Cardiac muscle cell (in vitro differentiated cells and primary cell): ENCODE measurements around the gene RELCH. TPM values are rescaled to one million over a fixed set of nuclear protein-coding genes. Genes with fewer than 3 reads are reported as not detected.

Experiments
- DNase-seq, 2 donors: peaks; one replicate each; pipeline versions ENCODE4 v3.0.0 to v3.0.0-alpha.2; 2010 to 2017; ENCODE audit warnings: low read depth in 1 of 2, low spot score in 1 of 2
- H3K27ac ChIP-seq: fragments of 200-600 bp; sonication (generic); 2 replicates; pipeline ENCODE4 v1.5.1; 2016
- H3K27me3 ChIP-seq: fragments of 200-600 bp; sonication (generic); 2 replicates; pipeline ENCODE4 v1.6.0; 2016; ENCODE audit warnings: control low read depth
- H3K36me3 ChIP-seq: fragments of 200-600 bp; sonication (generic); 2 replicates; pipeline ENCODE4 v1.5.1; 2016; ENCODE audit warnings: control low read depth
- H3K4me1 ChIP-seq: fragments of 200-600 bp; sonication (generic); 2 replicates; pipeline ENCODE4 v1.8.1; 2017; ENCODE audit warnings: low read depth, mild to moderate bottlenecking, mixed run types
- H3K4me3 ChIP-seq: fragments of 200-600 bp; sonication (generic); 2 replicates; pipeline ENCODE4 v1.5.1; 2016; ENCODE audit warnings: mild to moderate bottlenecking
- H3K9me3 ChIP-seq: fragments of 200-600 bp; sonication (generic); 2 replicates; pipeline ENCODE4 v1.5.1; 2017; ENCODE audit warnings: low read depth, mild to moderate bottlenecking, control low read depth
- CTCF ChIP-seq: IDR thresholded peaks from 2 replicates; pipeline ENCODE4 v1.5.1; 2012; ENCODE audit warnings: low read depth, mild to moderate bottlenecking, low read length
- polyA plus RNA-seq: library from polyadenylated mRNA; unstranded; fragments of >200 nt; fragmentation: Nextera tagmentation; extraction: Ambion mirVana; gene quantifications from 2 replicates; pipeline ENCODE4 v1.2.1, GENCODE V29; 2016
- total RNA-seq: library from RNA; depleted of rRNA; stranded (reverse); fragments of >200 nt; gene quantifications from 2 replicates; pipeline ENCODE4 v1.2.3, GENCODE V29; 2016

The RELCH gene
- total and polyA plus RNA-seq, 2 experiments from 2014 or later: 11.7 to 26.9 TPM

DNA sequence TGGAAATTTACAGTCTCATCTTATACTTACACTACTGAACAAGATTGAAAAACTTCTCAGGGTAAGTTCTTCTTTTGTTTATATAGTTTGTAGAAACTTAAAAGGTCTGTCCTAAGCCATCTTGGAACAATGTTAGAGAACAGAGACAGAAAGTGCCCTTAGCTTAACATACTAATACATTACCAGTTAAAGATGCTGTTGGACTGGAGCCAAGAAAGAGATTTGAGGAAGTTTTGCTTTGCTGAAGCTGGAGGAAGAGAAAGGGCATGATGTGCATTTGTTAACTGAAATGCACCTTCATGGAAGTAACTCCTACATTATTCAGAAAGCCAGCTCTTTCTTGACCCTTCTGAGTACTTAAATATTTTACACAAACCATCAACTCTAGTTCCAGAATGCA lies 71.6 kb downstream of the RELCH start:
- DNase-seq: no peak
- Histone ChIP-seq H3K36me3 (peaks cover 37% of the 10 kb centered on the region), H3K27ac (no peak overlapping the region), H3K4me3 (no peak overlapping the region), H3K9me3 (no peaks in the 10 kb centered on the region), H3K4me1 (peaks cover 11% of the 10 kb centered on the region), H3K27me3 (no peaks in the 10 kb centered on the region)
- no peak for TF ChIP-seq CTCF

GRCh38 chr18:62262061-62262460 lies 75.0 kb downstream of the RELCH start:
- peaks cover 39% of the 10 kb centered on the region for H3K36me3 ChIP-seq
- peaks cover 11% of the 10 kb centered on the region for H3K4me1 ChIP-seq
- no peak overlapping the region for H3K4me3 ChIP-seq
- TF ChIP-seq CTCF: no peak
- DNase-seq: no peak
- no peaks in the 10 kb centered on the region for H3K9me3 ChIP-seq
- H3K27me3 ChIP-seq: no peaks in the 10 kb centered on the region
- no peak overlapping the region for H3K27ac ChIP-seq

DNA sequence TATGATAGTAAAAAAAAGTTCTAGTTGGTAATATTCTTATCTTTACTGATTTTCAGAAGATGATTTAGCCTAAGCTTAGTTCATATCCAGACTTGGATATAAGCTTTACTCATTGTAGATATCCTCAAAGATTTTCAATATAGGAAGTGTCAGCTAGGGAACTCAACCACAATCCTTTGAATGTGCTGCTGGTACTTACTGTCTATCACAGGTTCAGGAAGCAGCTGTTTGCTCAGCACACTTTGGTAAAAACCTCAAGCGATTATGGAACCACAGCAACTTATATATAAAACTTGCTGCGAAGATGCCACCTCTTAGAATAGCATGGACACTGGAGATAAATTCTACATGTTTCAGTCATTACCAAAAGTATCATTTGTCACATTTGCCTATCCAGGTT lies 77.9 kb downstream of the RELCH start:
- no peak overlapping the region for H3K4me3 ChIP-seq
- TF ChIP-seq CTCF: no peak
- peaks cover 22% of the 10 kb centered on the region for H3K36me3 ChIP-seq
- no peak for DNase-seq
- no peaks in the 10 kb centered on the region for H3K27me3 ChIP-seq
- H3K4me1 ChIP-seq: peaks cover 14% of the 10 kb centered on the region
- H3K9me3 ChIP-seq: no peaks in the 10 kb centered on the region
- H3K27ac ChIP-seq: no peak overlapping the region

GRCh38 chr18:62277045-62277444 lies 90.0 kb downstream of the RELCH start:
- H3K27ac ChIP-seq: no peak overlapping the region
- TF ChIP-seq CTCF: no peak
- no peaks in the 10 kb centered on the region for H3K9me3 ChIP-seq
- no peak overlapping the region for H3K4me3 ChIP-seq
- H3K4me1 ChIP-seq: no peaks in the 10 kb centered on the region
- no peaks in the 10 kb centered on the region for H3K27me3 ChIP-seq
- H3K36me3 ChIP-seq: peaks cover 30% of the 10 kb centered on the region
- DNase-seq: no peak

- DNase-seq: no peak
- TF ChIP-seq CTCF: no peak
- H3K27ac ChIP-seq: no peak overlapping the region
These were observed 92.5 kb downstream of the RELCH start for GRCh38 chr18:62279561-62279960.

DNA sequence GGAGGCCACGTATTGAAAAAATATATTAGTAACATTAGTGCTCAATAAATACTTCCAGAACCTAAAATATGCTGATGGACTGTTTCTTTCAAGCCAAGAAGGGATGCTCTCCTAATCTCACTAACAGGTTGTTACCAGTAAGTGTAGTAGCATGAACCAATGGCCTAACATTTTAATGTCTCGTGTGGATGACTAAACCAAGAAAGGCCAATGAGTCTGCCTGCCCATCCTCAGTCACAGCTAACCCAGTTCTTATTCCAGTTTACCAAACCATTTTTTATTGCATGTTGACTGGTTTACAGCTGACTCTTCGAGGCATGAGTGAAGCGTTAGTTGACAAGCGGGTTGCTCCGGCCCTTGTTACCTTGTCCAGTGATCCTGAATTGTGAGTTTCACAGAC lies 93.0 kb downstream of the RELCH start:
- H3K36me3 ChIP-seq: peaks cover 20% of the 10 kb centered on the region
- no peak overlapping the region for H3K27ac ChIP-seq
- no peaks in the 10 kb centered on the region for H3K27me3 ChIP-seq
- DNase-seq: no peak
- no peaks in the 10 kb centered on the region for H3K9me3 ChIP-seq
- no peak for TF ChIP-seq CTCF
- no peak overlapping the region for H3K4me3 ChIP-seq
- H3K4me1 ChIP-seq: no peaks in the 10 kb centered on the region

More at GRCh38 chr18:62279561-62279960, 92.5 kb downstream of the RELCH start:
- peaks cover 24% of the 10 kb centered on the region for H3K36me3 ChIP-seq
- H3K4me3 ChIP-seq: no peak overlapping the region
- H3K27me3 ChIP-seq: no peaks in the 10 kb centered on the region
- H3K4me1 ChIP-seq: no peaks in the 10 kb centered on the region
- no peaks in the 10 kb centered on the region for H3K9me3 ChIP-seq
